COLO668 (cell line): ENCODE data around the gene SLC6A12.
"Not testable (repeated sequence)": the region's sequence is repeated elsewhere in the genome, so short reads cannot be mapped to it uniquely, and the experiment has no call there.

Experiments used
- DNase-seq: peaks from one replicate; lab custom pipeline; 2025; ENCODE audit not compliant: unreplicated experiment; lab: John Stamatoyannopoulos, UW

Gene SLC6A12

GRCh38 chr12:218728-219590, 5.0 kb upstream of the SLC6A12 start:
- DNase-seq: no peak

GRCh38 chr12:218221-218620, 4.3 kb upstream of the SLC6A12 start:
- no peak for DNase-seq

- not testable (repeated sequence) for DNase-seq
These were observed 3.1 kb upstream of the SLC6A12 start for GRCh38 chr12:217029-217428.

- no peak for DNase-seq
These were observed 1.2 kb upstream of the SLC6A12 start for GRCh38 chr12:215116-215515.

GRCh38 chr12:213527-213932, 427 bp downstream of the SLC6A12 start:
- DNase-seq: no peak

- DNase-seq: no peak
These were observed 1.0 kb downstream of the SLC6A12 start for GRCh38 chr12:212715-213526.

GRCh38 chr12:212415-212714, 1.6 kb downstream of the SLC6A12 start:
- no peak for DNase-seq

- no peak for DNase-seq
These were observed 2.1 kb downstream of the SLC6A12 start for GRCh38 chr12:211639-212414.

- DNase-seq: no peak
These were observed 2.9 kb downstream of the SLC6A12 start for GRCh38 chr12:211142-211465.

- no peak for DNase-seq
These were observed 3.4 kb downstream of the SLC6A12 start for GRCh38 chr12:210277-211141.

- no peak for DNase-seq
These were observed 4.1 kb downstream of the SLC6A12 start for GRCh38 chr12:209851-210250.

- DNase-seq: no peak
These were observed 4.7 kb downstream of the SLC6A12 start for GRCh38 chr12:209246-209645.

- DNase-seq: no peak
These were observed 5.1 kb downstream of the SLC6A12 start for GRCh38 chr12:208813-209212.

GRCh38 chr12:207804-208203, 6.2 kb downstream of the SLC6A12 start:
- DNase-seq: no peak

GRCh38 chr12:206746-207440, 7.1 kb downstream of the SLC6A12 start:
- no peak for DNase-seq

- DNase-seq: no peak
These were observed 8.9 kb downstream of the SLC6A12 start for GRCh38 chr12:205026-205425.

GRCh38 chr12:204261-204678, 9.7 kb downstream of the SLC6A12 start:
- DNase-seq: no peak

GRCh38 chr12:203462-204260, 10.3 kb downstream of the SLC6A12 start:
- DNase-seq: peak; percentile 28

GRCh38 chr12:203074-203461, 10.9 kb downstream of the SLC6A12 start:
- DNase-seq: no peak
